GM23248 (cell line): Measurements from ENCODE around the gene ADGRV1. TPM values are rescaled to one million over a fixed set of nuclear protein-coding genes. Genes with fewer than 3 reads are reported as not detected.

ENCODE experiments used
- DNase-seq: peaks from one replicate; pipeline ENCODE4 v3.0.0-alpha.2; 2015
- H2AFZ ChIP-seq: fragments of 200-600 bp; sonication (generic); 2 replicates; pipeline ENCODE4 v1.6.1; 2016; ENCODE audit warnings: antibody characterized with exemption
- H3F3A ChIP-seq: fragments of 200-600 bp; sonication (generic); 2 replicates; pipeline ENCODE4 v1.6.1; 2016; ENCODE audit warnings: mild to moderate bottlenecking, antibody characterized with exemption, mixed run types; ENCODE audit not compliant: insufficient read depth
- H3K27ac ChIP-seq: fragments of 200-600 bp; sonication (generic); 2 replicates; pipeline ENCODE4 v1.5.1; 2016; ENCODE audit warnings: mild to moderate bottlenecking
- H3K27me3 ChIP-seq: fragments of 200-600 bp; sonication (generic); replicated peaks from 2 replicates; pipeline ENCODE4 v1.6.1; 2016; ENCODE audit warnings: mild to moderate bottlenecking; ENCODE audit not compliant: insufficient read depth
- H3K36me3 ChIP-seq: fragments of 200-600 bp; sonication (generic); 2 replicates; pipeline ENCODE4 v1.6.1; 2016; ENCODE audit warnings: low read depth, mild to moderate bottlenecking
- H3K4me1 ChIP-seq: fragments of 200-600 bp; sonication (generic); 2 replicates; pipeline ENCODE4 v1.6.1; 2016; ENCODE audit warnings: mild to moderate bottlenecking; ENCODE audit not compliant: insufficient read depth
- H3K4me2 ChIP-seq: fragments of 200-600 bp; sonication (generic); one replicate; pipeline ENCODE4 v1.6.1; 2016; ENCODE audit warnings: mild to moderate bottlenecking; ENCODE audit not compliant: unreplicated experiment
- H3K4me3 ChIP-seq: fragments of 200-600 bp; sonication (generic); 2 replicates; pipeline ENCODE4 v1.5.1; 2016; ENCODE audit warnings: mild to moderate bottlenecking
- H3K79me2 ChIP-seq: fragments of 200-600 bp; sonication (generic); 2 replicates; pipeline ENCODE4 v1.6.1; 2016; ENCODE audit warnings: mild to moderate bottlenecking; ENCODE audit not compliant: insufficient read depth
- H3K9ac ChIP-seq: fragments of 200-600 bp; sonication (generic); 2 replicates; pipeline ENCODE4 v1.6.1; 2016; ENCODE audit warnings: mild to moderate bottlenecking
- H3K9me2 ChIP-seq: fragments of 200-600 bp; sonication (generic); 2 replicates; pipeline ENCODE4 v1.6.1; 2016; ENCODE audit warnings: mixed run types, mild to moderate bottlenecking, moderate library complexity; ENCODE audit not compliant: insufficient read depth
- H3K9me3 ChIP-seq: fragments of 200-600 bp; sonication (generic); one replicate; pipeline ENCODE4 v1.6.1; 2017; ENCODE audit warnings: low read depth
- H4K20me1 ChIP-seq: fragments of 200-600 bp; sonication (generic); 2 replicates; pipeline ENCODE4 v1.6.0; 2016; ENCODE audit not compliant: insufficient read depth
- EZH2 ChIP-seq: fragments of 200-600 bp; sonication (generic); IDR thresholded peaks from 2 replicates; pipeline ENCODE4 v1.6.1; 2018; ENCODE audit warnings: antibody characterized with exemption, mild to moderate bottlenecking; ENCODE audit not compliant: insufficient read depth, poor library complexity, severe bottlenecking
- EZH2phosphoT487 ChIP-seq: fragments of 200-600 bp; sonication (generic); IDR thresholded peaks from 2 replicates; pipeline ENCODE4 v1.6.1; 2018; ENCODE audit warnings: antibody characterized with exemption, moderate library complexity, mild to moderate bottlenecking, low read depth; ENCODE audit not compliant: insufficient read depth
- WGBS, 2 experiments: methylation state at CpG; one replicate each; pipeline ENCODE4 v1.1.6; 2015 to 2017; ENCODE audit warnings: low lambda C conversion rate in 2 of 2, low coverage in 1 of 2; ENCODE audit errors: missing lambda C conversion rate in 2 of 2; 5-methylcytosine and 5-hydroxymethylcytosine counted together
- in situ Hi-C: fragments of 300-500 bp; cut with MboI; formaldehyde crosslinking; loops from 2 replicates; pipeline ENCODE4 v1.15.0; 2020
- polyA plus RNA-seq: library from polyadenylated mRNA; unstranded; fragments of >200 nt; fragmentation: Nextera tagmentation; extraction: Ambion mirVana; gene quantifications from 2 replicates; pipeline ENCODE4 v1.2.1, GENCODE V29; 2016
- total RNA-seq: library from RNA; depleted of rRNA; stranded (reverse); fragments of >200 nt; shearing (Covaris generic); gene quantifications from 2 replicates; pipeline ENCODE4 v1.2.3, GENCODE V29; 2014

ADGRV1 gene
- total and polyA plus RNA-seq, 2 experiments from 2014 or later: not detected

DNA sequence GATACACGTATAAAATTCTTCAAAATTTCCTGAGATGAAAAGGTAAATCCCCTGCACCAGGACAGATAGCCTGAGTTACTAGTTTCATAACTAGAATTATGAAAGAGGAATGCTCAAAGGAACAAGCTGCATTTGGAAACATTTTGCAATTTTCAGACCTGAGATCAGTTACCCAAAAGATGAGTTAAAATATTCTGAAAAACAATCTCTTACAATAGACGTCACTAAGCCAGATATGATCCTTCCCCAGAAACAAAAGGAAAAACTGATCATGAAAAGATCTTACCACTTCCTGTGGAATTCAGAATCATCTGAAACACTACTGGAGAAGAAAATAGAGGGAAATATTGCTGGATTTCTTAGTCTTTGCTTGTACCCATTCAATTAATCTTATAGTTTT is 619.9 kb downstream of the ADGRV1 start:
- 27 to 32% methylated on average over 2 of the region's 2 CpGs for WGBS, 2 experiments
- Histone ChIP-seq H3K4me2 (peak overlapping the region; percentile 58), H3K9me3 (no peaks in the 10 kb centered on the region)

GRCh38 chr5:91179018-91179417 is 620.4 kb downstream of the ADGRV1 start:
- 7 to 12% methylated on average over 1 of the region's 1 CpG for WGBS, 2 experiments

More for the DNA sequence above, 619.9 kb downstream of the ADGRV1 start:
- peak overlapping the region; percentile 39 for H3K9ac ChIP-seq
- no peaks in the 10 kb centered on the region for H3K9me2 ChIP-seq
- peaks cover 33% of the 10 kb centered on the region for H3K4me1 ChIP-seq
- peak; percentile 66 for DNase-seq
- TF ChIP-seq EZH2phosphoT487 (no peak), EZH2 (no peak)
- no peaks in the 10 kb centered on the region for H3K36me3 ChIP-seq
- no peaks in the 10 kb centered on the region for H4K20me1 ChIP-seq
- H3K27ac ChIP-seq: peak overlapping the region; percentile 57
- in situ Hi-C loops: no loop called here
- 0 out of 2 replicates have a peak, but pooled peaks cover 3% of the 10 kb centered on the region for H3F3A ChIP-seq
- no peaks in the 10 kb centered on the region for H3K27me3 ChIP-seq
- no peak overlapping the region for H3K4me3 ChIP-seq
- no peaks in the 10 kb centered on the region for H3K79me2 ChIP-seq
- H2AFZ ChIP-seq: peak overlapping the region; percentile 21

GRCh38 chr5:91180506-91180905 is 621.9 kb downstream of the ADGRV1 start:
- Histone ChIP-seq H3K27ac (no peak overlapping the region), H3F3A (0 out of 2 replicates have a peak, but pooled peaks cover 3% of the 10 kb centered on the region), H3K9ac (no peak overlapping the region), H3K4me2 (no peak overlapping the region), H3K4me1 (peaks cover 34% of the 10 kb centered on the region), H3K9me2 (no peaks in the 10 kb centered on the region), H4K20me1 (no peaks in the 10 kb centered on the region), H3K79me2 (no peaks in the 10 kb centered on the region), H3K9me3 (no peaks in the 10 kb centered on the region), H3K27me3 (no peaks in the 10 kb centered on the region), H3K4me3 (no peak overlapping the region), H3K36me3 (no peaks in the 10 kb centered on the region), H2AFZ (no peak overlapping the region)
- DNase-seq: no peak
- no peak for TF ChIP-seq EZH2
- 87 to 95% methylated on average over 5 of the region's 5 CpGs for WGBS, 2 experiments
- in situ Hi-C loops: no loop called here

More at GRCh38 chr5:91179018-91179417, 620.4 kb downstream of the ADGRV1 start:
- H2AFZ ChIP-seq: peak overlapping the region; percentile 21
- H3K27me3 ChIP-seq: no peaks in the 10 kb centered on the region
- TF ChIP-seq EZH2 (no peak), EZH2phosphoT487 (no peak)
- peak overlapping the region; percentile 1; the same call in 1 of the 2 replicates for H3K4me3 ChIP-seq
- no peaks in the 10 kb centered on the region for H3K79me2 ChIP-seq
- H3K9ac ChIP-seq: peak overlapping the region; percentile 39
- in situ Hi-C loops: no loop called here
- no peaks in the 10 kb centered on the region for H3K9me3 ChIP-seq
- H3K4me1 ChIP-seq: peaks cover 34% of the 10 kb centered on the region
- DNase-seq: peak; percentile 57
- peak overlapping the region; percentile 57 for H3K27ac ChIP-seq
- H3K36me3 ChIP-seq: no peaks in the 10 kb centered on the region
- peak overlapping the region; percentile 58 for H3K4me2 ChIP-seq
- 0 out of 2 replicates have a peak, but pooled peaks cover 3% of the 10 kb centered on the region for H3F3A ChIP-seq
- H4K20me1 ChIP-seq: no peaks in the 10 kb centered on the region
- H3K9me2 ChIP-seq: no peaks in the 10 kb centered on the region

DNA sequence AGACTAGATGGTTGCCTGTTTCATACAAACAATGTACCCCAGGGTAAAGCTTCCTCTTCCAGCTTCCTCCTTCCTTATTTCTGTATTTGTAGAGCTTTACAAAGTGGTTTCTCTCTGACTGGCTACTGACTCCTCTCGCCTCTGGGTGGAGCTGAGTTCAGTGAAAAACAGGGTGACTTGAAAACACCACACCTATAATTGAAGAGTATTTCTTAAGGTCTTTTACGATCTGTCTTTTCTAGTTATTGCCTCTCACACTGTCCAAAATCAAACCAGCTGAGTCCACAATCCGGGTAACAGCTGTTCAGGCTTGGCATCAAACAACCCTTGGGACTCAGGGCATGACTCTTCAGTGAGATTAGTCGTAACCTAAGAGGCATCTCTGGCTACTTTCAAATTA is 624.2 kb downstream of the ADGRV1 start:
- Histone ChIP-seq H3K27me3 (no peaks in the 10 kb centered on the region), H3K9ac (peak overlapping the region; percentile 27; the same call in 1 of the 2 replicates), H3K9me2 (no peaks in the 10 kb centered on the region), H3K4me3 (no peak overlapping the region), H3K36me3 (no peaks in the 10 kb centered on the region), H3K27ac (peak overlapping the region; percentile 31), H3K79me2 (no peaks in the 10 kb centered on the region), H3K9me3 (no peaks in the 10 kb centered on the region), H3F3A (0 out of 2 replicates have a peak, but pooled peaks cover 3% of the 10 kb centered on the region), H4K20me1 (no peaks in the 10 kb centered on the region), H3K4me1 (peaks cover 32% of the 10 kb centered on the region), H3K4me2 (no peak overlapping the region), H2AFZ (peak overlapping the region; percentile 66)
- TF ChIP-seq EZH2 (no peak), EZH2phosphoT487 (no peak)
- in situ Hi-C loops: no loop called here
- WGBS, 2 experiments: 9 to 22% methylated on average over 4 of the region's 4 CpGs
- DNase-seq: peak; percentile 75
